ENCODE data around the gene SURF2.

SURF2 gene

GRCh38 chr9:133335924-133336811 lies 20.2 kb upstream of the SURF2 start, which contains the start of gene SURF6:
TSS of gene SURF6 (minus strand) at chr9:133336188. CDS start at chr9:133336132, 56 bp downstream.
- DNase-seq (ENCODE audit: low spot score), result peak; percentile 81

GRCh38 chr9:133339641-133340040 lies 16.7 kb upstream of the SURF2 start:
- no peak for DNase-seq (ENCODE audit: low spot score)

DNA sequence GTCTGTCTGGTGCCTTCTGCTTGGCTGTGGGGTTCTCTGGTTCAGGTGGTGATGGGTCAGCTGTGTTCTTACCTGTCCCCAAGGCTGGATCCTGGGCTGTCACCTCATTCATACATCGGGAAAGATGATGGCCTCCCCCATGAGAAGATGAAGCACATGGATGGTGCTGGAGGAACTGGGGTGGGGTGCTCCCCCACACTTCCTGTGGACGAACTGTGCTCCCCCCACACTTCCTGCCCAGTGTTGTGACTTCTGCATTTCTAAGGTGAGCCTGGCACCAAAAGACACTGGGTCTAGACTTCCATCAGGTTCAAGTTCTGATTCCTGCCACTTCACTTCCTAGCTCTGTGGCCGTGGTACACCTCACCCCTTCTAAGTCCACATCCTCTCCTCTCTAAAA lies 16.1 kb upstream of the SURF2 start:
- no peak for DNase-seq (ENCODE audit: low spot score)

GRCh38 chr9:133340916-133341315 lies 15.4 kb upstream of the SURF2 start:
- no peak for DNase-seq (ENCODE audit: low spot score)

DNA sequence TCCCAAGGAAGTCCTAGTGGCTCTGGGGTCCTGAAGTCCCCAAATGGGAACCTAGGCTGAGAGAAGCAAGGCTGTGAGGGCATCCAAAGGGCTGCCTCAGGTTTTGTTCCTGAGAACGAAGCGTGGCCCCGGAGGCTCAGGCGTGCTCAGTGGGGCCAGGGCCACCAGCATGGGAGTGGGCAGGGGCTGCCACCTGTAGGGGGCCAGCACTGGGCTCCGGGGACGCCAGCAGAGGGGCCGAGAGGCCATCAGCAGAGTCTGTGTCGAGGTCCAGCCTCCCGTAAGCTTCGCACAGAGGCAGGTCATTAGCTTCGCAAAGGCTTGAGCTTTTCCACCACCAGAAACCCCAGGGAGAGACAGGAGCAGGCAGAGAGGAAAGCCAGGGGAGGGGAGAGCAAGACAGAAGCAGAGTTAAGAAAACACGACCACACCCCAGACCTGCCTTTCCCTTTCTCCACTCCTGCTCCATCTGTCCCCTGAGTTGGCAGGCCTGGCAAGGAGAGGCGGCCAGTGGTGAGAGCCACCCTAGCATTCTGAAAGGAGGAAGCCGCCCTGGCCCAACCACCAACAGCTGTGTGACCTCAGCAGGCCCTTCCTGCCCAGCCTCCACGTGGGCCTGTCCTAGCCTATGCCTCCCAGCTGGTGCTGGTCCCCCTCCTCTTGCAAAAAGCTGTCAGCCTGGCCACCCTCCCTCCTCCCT lies 14.8 kb upstream of the SURF2 start:
- no peak for DNase-seq (ENCODE audit: low spot score)

DNA sequence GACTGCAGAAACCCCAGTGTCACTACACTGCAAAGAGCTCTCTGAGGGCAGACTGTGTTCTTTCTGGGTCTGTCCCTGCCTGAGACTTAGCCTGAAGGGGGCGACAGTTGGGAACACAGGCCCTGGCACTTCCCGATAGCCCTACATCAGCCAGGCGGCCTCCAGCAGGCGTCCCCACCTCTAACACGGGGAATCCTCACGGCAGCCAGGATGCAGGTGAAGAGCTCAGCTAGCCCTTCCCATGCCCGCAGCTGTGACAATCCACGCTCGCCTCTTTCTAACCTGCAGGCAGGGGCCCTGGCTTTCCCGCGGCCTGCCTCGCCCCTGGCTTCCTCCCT lies 14.3 kb upstream of the SURF2 start:
- no peak for DNase-seq (ENCODE audit: low spot score)

- DNase-seq (ENCODE audit: low spot score), result no peak
Measured at GRCh38 chr9:133342570-133342969, 13.8 kb upstream of the SURF2 start.

DNA sequence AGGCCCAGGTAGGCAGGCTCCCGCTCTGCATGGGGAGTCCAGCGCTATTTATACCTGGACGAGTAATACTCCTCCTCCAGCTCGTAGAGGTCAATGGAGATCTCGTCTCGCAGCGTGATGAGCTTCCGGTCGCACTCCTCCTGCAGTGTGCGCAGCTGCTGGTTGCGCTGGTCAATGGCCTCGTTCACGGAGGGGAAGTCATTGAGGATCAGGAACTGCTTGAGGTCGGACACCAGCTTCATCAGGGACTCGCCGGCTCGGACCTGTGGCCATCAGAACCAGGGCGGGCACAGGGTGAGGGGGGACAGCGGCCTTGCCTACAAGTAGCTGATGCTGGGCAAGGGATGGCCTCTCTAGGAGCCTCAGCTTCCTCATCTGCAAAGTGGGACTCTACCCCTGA lies 12.3 kb upstream of the SURF2 start:
- no peak for DNase-seq (ENCODE audit: low spot score)

DNA sequence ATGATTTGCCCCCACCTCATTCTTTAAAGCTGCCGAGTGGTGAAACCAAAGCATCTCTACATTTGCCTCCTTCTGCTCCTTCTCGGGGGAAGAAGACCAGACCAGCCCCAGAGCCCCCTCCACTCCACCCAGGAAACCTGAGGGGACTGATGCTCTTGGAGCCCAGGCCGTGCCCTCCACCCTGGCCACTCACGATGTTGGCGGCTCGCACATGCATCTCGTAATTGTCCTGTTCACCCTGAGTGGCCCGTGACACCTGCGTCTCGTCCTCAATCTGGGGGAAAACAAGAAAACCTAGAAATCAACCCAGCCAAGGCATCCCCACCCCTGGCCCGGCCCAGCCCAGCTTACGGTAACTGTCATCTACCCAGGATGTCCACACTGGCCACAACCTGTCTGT lies 11.4 kb upstream of the SURF2 start:
- no peak for DNase-seq (ENCODE audit: low spot score)

GRCh38 chr9:133345596-133345995 lies 10.8 kb upstream of the SURF2 start:
- no peak for DNase-seq (ENCODE audit: low spot score)

DNA sequence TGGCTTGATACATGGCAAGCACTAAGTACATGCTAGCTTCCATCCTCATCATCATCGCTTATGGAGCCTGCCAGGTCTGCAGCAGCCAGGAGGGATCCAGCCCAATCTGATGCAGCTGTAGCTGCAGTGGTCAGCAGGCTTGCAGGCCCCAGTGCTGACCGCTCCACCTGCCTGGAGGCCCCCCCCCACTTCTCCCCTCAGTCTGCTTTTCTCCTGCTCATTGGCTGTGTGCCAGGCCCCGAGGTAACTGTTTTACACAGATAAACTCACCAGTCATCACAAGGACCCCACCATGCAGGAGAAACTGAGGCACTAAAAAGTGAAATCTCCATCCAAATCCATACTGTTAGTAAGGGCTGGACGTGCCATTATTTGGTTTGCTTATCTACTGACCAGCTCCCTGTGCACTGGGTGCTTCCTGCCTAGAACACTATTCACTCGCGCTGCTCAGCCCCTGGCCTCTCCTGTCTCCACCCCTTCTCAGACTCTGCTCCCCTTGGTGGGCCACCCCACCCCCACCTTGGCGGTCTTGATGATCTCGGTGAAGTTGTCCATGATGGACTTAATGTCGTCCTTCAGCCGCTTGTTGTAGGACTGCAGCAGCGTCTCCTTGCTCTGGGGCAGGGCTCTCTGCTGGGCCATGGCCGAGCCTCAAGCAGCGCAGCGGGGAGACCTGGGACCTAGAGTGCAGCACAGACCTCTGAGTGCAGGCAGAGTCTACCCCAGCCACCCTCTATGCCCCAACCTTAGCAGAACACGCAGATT lies 10.1 kb upstream of the SURF2 start:
- no peak for DNase-seq (ENCODE audit: low spot score)

- DNase-seq (ENCODE audit: low spot score), result no peak
Measured at GRCh38 chr9:133347515-133347984, 8.8 kb upstream of the SURF2 start.

GRCh38 chr9:133347985-133348717 lies 8.2 kb upstream of the SURF2 start, which contains the start of the genes MED22 and RPL7A:
TSS of gene MED22 (minus strand) at chr9:133348131. CDS start at chr9:133346662, 1,469 bp downstream.
TSS of gene RPL7A (plus strand) at chr9:133348218. CDS start at chr9:133348244, 26 bp downstream.
- DNase-seq (ENCODE audit: low spot score), result peak; percentile 95

- no peak for DNase-seq (ENCODE audit: low spot score)
Measured at GRCh38 chr9:133348718-133349573, 7.4 kb upstream of the SURF2 start.

GRCh38 chr9:133349965-133350616 lies 6.3 kb upstream of the SURF2 start:
- no peak for DNase-seq (ENCODE audit: low spot score)

GRCh38 chr9:133351526-133351907 lies 4.8 kb upstream of the SURF2 start:
- DNase-seq (ENCODE audit: low spot score), result no peak

- no peak for DNase-seq (ENCODE audit: low spot score)
Measured at GRCh38 chr9:133351908-133352634, 4.3 kb upstream of the SURF2 start.

- no peak for DNase-seq (ENCODE audit: low spot score)
Measured at GRCh38 chr9:133352635-133353340, 3.6 kb upstream of the SURF2 start.

DNA sequence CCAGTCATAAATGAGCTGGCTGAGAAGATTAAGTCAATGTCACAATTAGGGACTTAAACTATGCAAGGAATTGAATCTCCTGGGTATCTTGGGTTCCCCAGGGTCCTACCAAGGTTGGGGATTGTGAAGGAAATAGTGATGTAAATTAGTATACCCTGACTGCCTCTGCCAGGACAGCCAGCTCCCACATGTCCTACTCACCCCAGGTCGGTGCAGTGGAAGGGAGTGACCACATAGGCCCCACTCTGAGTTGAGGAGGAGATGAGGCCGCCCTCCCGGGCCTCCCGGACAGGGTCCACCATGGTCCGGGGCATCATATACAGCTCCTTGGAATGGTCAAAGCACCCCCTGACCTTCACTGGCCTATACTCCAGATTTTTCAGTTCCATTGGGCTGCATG lies 2.8 kb upstream of the SURF2 start:
- no peak for DNase-seq (ENCODE audit: low spot score)

Measured in pons (tissue), 1 donor.